NCI-H1105 treated with DMSO at 0.1 percent for 48 hours (cell line): ENCODE data around the gene SYTL3.
A peak's percentile ranks its signal among the peaks of the same experiment; 100 is the strongest.
"Not testable (repeated sequence)": the region's sequence is repeated elsewhere in the genome, so short reads cannot be mapped to it uniquely, and the experiment has no call there.

Experiments used
- DNase-seq: peaks from one replicate; lab custom pipeline; 2025; lab: John Stamatoyannopoulos, UW

The SYTL3 gene, protein sequence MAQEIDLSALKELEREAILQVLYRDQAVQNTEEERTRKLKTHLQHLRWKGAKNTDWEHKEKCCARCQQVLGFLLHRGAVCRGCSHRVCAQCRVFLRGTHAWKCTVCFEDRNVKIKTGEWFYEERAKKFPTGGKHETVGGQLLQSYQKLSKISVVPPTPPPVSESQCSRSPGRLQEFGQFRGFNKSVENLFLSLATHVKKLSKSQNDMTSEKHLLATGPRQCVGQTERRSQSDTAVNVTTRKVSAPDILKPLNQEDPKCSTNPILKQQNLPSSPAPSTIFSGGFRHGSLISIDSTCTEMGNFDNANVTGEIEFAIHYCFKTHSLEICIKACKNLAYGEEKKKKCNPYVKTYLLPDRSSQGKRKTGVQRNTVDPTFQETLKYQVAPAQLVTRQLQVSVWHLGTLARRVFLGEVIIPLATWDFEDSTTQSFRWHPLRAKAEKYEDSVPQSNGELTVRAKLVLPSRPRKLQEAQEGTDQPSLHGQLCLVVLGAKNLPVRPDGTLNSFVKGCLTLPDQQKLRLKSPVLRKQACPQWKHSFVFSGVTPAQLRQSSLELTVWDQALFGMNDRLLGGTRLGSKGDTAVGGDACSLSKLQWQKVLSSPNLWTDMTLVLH

DNA sequence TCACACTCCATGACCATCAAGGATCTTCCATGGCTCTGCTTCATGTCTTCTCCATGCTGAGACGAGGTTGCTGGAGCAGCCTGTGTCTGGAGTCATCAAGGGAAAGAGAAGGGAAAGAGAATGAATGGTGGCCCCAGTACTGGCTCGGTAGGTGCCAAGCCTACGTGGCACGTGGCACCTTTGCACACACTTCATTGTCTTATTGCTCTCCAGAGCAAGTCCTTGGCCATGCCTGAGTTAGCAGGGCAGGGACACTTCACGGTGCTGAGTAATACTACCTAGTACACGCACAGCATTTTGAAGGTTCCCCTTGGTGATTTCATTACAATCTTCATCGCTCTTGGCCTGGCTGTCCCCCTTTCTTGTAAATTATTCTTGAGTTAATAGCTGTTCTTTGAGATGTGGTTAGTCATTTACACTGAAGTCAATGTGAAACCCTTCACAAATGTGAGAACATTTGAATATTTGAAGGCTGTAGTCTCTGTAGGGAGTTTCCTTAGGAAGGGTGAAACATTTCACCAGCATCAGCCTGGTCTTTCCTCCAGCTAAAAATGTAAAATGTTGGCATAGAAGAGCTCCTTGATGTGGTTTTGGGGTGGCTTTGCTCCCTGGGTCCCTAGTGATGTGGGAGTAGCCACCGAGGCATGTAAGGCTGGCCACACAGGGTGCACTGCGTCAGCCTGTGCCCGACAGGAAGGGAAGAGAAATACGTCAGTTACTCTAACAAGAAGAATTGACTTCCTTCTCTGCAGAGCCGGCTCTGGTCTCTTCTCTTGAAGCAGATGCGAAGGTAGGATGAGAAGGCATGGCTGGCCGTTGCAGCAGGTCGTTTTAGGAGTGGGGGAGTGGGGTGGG lies at the start of gene SYTL3:
SYTL3 (plus strand) TSS at position 766 of the 855 bp plus-strand sequence. CDS start 13,215 bp downstream, outside the sequence.
- DNase-seq = no peak

DNA sequence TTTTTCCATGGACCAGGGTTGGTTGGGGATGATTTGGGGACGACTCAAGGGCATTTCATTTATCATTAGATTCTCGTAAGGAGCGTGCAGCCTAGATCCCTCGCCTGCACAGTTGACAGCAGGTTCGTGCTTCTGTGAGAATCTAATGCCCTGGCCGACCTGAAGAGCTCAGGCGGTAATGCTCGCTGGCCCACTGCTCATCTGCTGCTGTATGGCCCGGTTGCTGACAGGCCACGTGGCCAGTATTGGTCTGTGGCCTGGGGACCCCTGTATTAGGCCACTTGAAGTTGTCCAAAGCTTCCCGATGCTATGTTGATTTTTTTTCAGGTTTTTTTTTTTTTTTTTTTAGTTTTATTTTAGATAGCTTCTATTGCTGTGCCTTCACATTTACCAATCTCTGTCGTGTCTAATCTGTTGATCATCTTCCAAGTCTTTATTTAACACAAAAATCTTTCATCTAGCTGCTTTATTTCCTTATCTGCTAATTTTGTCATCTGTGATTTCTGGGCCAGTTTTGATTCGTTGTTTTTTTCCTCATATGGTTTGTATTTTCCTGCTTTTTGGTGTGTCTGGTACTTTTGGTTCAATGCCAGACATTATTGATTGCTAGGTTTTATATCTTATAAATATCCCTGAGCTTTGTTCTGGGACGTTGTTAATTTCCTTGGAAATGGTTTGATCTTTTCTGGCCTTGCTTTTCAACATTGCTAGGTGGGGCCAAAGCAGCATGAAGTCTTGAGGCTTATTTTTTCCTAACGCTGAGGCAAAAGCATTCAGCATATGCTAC lies 46.4 kb upstream of the SYTL3 start:
- DNase-seq = no peak

DNA sequence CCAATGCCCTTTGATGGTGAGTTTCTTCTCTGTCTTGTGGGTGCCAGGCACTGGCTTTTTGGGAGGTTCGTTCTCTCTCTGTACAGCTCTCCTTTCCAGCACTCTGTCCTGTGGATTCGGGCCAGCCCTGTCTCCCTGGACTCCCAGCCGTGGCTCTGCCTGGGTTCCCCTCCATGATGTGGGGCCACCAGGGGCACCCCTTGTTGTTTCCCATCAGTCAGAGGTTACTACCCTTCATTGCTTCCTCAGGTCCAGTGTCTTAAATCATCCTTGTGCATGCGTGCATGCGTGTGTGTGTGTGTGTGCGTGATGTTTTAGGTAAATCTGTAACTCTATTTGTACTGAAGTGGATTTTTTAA lies 45.8 kb upstream of the SYTL3 start:
- DNase-seq = no peak

GRCh38 chr6:158605266-158605878 lies 44.5 kb upstream of the SYTL3 start:
- peak; percentile 67 for DNase-seq

- DNase-seq = not testable (repeated sequence)
Measured at GRCh38 chr6:158606011-158606410, 43.8 kb upstream of the SYTL3 start.

GRCh38 chr6:158606935-158607334 lies 42.9 kb upstream of the SYTL3 start:
- no peak for DNase-seq

DNA sequence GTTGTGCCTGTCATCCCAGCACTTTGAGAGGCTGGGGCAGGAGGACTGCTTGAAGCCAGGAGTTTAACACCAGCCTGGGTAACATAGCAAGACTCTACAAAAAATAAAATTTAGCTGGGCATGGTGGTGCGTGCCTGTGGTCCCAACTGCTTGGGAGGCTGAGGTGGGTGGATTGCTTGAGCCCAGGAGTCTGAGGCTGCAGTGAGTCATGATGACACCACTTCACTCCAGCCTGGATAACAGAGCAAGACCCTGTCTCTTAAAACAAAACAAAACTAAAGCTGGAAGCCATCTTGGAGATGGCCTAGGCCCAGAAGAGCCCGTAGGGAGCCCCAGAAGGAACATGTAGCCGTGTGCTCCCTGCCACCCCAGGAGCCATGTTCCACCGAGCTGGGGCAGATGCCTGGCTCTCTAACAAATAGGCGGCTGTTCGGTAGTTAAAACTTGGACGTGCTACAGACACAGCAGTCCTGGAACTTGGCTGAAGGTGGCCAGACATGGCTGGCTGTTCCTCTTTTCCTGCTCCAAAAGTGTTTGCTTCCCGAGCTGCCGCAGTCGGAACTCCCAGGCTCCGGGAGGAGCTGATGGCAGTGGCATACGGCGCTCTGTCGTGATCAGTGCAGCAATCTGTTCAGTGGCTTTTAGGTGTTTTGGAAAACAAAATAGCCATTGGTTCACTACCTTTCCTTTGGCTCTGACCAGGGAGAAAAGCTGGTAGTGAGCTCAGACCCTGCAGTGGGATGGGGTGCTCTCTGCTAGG lies 42.3 kb upstream of the SYTL3 start:
- DNase-seq = no peak

GRCh38 chr6:158608221-158608620 lies 41.6 kb upstream of the SYTL3 start:
- no peak for DNase-seq

- no peak for DNase-seq
Measured at GRCh38 chr6:158609455-158610155, 40.2 kb upstream of the SYTL3 start.

GRCh38 chr6:158610319-158610968 lies 39.4 kb upstream of the SYTL3 start:
- no peak for DNase-seq

DNA sequence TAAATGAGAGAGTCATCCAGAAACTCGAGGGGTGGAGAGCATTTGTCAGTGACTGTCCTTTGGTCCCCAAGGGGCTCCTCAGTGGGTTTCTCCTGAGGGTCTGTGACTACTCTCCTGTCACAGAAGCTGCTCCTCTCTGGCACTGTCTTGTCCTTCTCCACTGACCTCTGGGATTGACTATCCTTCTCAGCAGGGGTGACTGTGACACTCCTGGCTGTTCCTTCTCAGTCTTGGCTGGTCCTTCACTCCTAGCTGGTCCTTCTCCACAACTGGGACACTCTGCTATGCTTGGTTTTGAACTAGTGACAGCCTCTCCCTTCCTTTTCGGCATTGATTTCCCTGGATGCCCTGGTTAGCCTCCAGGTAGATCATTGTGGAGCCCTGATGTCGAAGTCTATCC lies 38.8 kb upstream of the SYTL3 start:
- DNase-seq = no peak

DNA sequence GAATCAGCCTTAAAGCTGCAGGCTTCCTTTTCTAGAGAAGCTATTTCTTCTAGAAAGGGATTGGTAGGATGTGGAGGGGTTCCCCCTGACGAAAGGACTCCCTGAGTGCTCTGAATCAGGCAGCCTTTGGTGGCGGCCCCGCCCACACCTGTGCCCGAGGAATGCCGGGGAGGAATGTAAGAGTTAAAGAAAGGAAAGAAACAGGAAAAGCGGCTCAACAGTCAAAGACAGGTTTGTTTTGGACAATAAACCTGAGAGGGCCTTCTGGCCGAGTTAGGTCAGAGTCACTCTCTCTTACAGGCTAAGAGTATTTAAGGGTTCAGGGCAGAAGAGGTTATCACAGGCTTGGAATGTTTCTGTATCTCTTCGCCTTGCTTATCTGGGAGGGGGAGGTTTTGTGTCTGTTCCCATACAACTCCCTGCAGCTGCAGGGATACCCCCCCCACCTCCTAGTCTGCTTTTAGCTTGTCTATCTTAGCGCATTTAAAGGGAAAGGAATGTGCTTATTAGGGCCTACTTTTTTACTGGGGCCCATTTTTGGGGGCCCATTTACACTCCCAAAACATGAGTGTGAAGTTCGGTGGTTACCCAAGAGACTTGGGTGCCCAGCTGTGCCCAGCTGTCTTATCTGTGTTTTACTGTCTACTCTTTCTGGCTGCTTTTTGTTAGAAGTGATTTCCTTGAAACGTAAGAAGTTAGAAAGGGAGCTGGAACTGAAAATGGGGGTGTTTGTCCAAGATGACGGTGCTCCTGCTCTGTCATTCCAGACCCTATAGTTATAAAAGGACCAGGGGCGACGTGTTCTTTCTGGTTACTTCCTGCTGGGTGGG lies 38.1 kb upstream of the SYTL3 start:
- no peak for DNase-seq

DNA sequence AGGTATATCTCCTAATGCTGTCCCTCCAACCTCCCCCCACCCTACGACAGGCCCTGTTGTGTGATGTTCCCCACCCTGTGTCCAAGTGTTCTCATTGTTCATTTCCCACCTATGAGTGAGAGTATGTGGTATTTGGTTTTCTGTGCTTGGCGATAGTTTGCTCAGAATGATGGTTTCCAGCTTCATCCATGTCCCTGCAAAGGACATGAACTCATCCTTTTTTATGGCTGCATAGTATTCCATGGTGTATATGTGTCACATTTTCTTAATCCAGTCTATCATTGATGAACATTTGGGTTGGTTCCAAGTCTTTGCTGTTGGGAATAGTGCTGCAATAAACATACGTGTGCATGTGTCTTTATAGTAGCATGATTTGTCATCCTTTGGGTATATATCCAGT lies 35.2 kb upstream of the SYTL3 start:
- not testable (repeated sequence) for DNase-seq

GRCh38 chr6:158618289-158618688 lies 31.6 kb upstream of the SYTL3 start:
- DNase-seq = not testable (repeated sequence)

- DNase-seq = peak; percentile 10
Measured at GRCh38 chr6:158619922-158620801, 29.7 kb upstream of the SYTL3 start.

- DNase-seq = no peak
Measured at GRCh38 chr6:158620963-158621693, 28.7 kb upstream of the SYTL3 start.
